ENCODE measurements around the gene PCSK9.

- TF ChIP-seq CTCF (IDR thresholded peaks at IDR 0.05) = no peak
- no peak for TF ChIP-seq EP300 (IDR thresholded peaks at IDR 0.05)
- TF ChIP-seq POLR2AphosphoS5 (IDR thresholded peaks at IDR 0.05) = peak; percentile 80
These were observed 25.5 kb downstream of the PCSK9 start for GRCh38 chr1:55064861-55065263.
